Measurements from ENCODE around the gene ALDH16A1. TPM values are rescaled to one million over a fixed set of nuclear protein-coding genes. Genes with fewer than 3 reads are reported as not detected.

Gene ALDH16A1
- total and polyA plus RNA-seq, 2 of the 8 experiments (the other 6 are each of a cell fraction or from before 2014, with no cell fraction given): 30.5 to 34.3 TPM

DNA sequence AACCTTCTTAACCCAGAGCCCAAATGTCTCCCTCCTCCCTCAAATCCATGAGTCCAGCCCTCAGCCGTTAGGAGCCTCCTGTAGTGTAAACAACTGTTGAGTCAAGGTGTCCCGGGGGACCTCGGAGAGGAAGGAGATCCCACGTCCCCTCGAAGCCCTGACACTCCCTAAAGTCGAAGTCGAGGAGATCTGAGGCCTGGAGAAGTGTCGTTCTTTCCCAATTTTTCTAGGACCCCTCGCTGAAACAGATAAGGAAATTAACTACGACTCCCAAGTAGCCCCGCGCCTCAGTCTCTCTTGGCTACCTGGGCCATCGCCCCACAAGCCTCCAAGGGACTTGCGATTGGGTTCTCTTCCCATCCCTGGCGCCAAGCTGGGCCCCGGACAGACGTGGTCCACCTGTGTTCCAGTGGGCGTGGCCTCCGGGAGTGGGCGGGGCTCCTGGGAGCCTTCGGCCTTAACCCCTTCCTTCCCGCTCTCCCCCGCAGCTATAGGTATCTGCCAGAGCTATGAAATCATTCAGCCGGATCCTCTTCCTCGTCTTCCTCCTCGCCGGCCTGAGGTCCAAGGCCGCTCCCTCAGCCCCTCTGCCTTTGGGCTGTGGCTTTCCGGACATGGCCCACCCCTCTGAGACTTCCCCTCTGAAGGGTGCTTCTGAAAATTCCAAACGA, 27.0 kb upstream of the ALDH16A1 start (continued):
- TF ChIP-seq PHF8 (conservative IDR thresholded peaks at IDR 0.05; ENCODE audit: low read depth, low read length) (0 out of 2 replicates have a peak, but pooled peaks have one; percentile 17), RAD21 (IDR thresholded peaks at IDR 0.05 in 1 of 2, conservative IDR thresholded peaks at IDR 0.05 in 1 of 2; ENCODE audit: low read depth in 2 of 2, low read length in 2 of 2) (peak in 1 of 2 experiments; percentile 20; a peak in 1 of 4 replicates), SP4 (IDR thresholded peaks at IDR 0.05; ENCODE audit: low read length) (peak; percentile 81), HDAC2 (IDR thresholded peaks at IDR 0.05; ENCODE audit: borderline replicate concordance in 1 of 2, low read depth in 2 of 2, low read length in 2 of 2) (0 out of 4 replicates have a peak, but pooled peaks of 1 of the 2 experiments have one; percentile 20), SP1 (IDR thresholded peaks at IDR 0.05; ENCODE audit: low read depth, low read length) (peak; percentile 99), MAFK (IDR thresholded peaks at IDR 0.05; ENCODE audit: low read depth, low read length) (no peak), EGR1 (IDR thresholded peaks at IDR 0.05; ENCODE audit: borderline replicate concordance, low read depth, low read length) (peak; percentile 87), FOSL1 (IDR thresholded peaks at IDR 0.05; ENCODE audit: insufficient read depth, low read depth, low read length) (no peak), HDAC6 (IDR thresholded peaks at IDR 0.05; ENCODE audit: low read depth, low read length) (no peak), CEBPB (IDR thresholded peaks at IDR 0.05; ENCODE audit: low read depth, low read length) (no peak), BCL11A (IDR thresholded peaks at IDR 0.05; ENCODE audit: low read depth in 2 of 2, low read length in 2 of 2) (no peak), ZNF274 (IDR thresholded peaks at IDR 0.05; ENCODE audit: borderline replicate concordance, extremely low read depth, low read length) (no peak), SIRT6 (IDR thresholded peaks at IDR 0.05; ENCODE audit: low read length) (no peak), EZH2 (IDR thresholded peaks at IDR 0.05; ENCODE audit: low read depth, low read length, severe bottlenecking) (no peak), POU5F1 (IDR thresholded peaks at IDR 0.05; ENCODE audit: low read depth, low read length) (no peak), SUZ12 (IDR thresholded peaks at IDR 0.05; ENCODE audit: low read length) (no peak), JUND (IDR thresholded peaks at IDR 0.05; ENCODE audit: low read length) (peak; percentile 10; the same call in 1 of the 2 replicates), BACH1 (IDR thresholded peaks at IDR 0.05; ENCODE audit: low read length) (no peak)
- TF ChIP-seq, protein P1, sequence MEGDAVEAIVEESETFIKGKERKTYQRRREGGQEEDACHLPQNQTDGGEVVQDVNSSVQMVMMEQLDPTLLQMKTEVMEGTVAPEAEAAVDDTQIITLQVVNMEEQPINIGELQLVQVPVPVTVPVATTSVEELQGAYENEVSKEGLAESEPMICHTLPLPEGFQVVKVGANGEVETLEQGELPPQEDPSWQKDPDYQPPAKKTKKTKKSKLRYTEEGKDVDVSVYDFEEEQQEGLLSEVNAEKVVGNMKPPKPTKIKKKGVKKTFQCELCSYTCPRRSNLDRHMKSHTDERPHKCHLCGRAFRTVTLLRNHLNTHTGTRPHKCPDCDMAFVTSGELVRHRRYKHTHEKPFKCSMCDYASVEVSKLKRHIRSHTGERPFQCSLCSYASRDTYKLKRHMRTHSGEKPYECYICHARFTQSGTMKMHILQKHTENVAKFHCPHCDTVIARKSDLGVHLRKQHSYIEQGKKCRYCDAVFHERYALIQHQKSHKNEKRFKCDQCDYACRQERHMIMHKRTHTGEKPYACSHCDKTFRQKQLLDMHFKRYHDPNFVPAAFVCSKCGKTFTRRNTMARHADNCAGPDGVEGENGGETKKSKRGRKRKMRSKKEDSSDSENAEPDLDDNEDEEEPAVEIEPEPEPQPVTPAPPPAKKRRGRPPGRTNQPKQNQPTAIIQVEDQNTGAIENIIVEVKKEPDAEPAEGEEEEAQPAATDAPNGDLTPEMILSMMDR (IDR thresholded peaks at IDR 0.05; ENCODE audit: control extremely low read depth in 1 of 3, insufficient read depth in 1 of 3, low read depth in 1 of 3, low read length in 3 of 3): no peak
- TF ChIP-seq, protein P2, sequence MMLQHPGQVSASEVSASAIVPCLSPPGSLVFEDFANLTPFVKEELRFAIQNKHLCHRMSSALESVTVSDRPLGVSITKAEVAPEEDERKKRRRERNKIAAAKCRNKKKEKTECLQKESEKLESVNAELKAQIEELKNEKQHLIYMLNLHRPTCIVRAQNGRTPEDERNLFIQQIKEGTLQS (IDR thresholded peaks at IDR 0.05; ENCODE audit: insufficient read depth, low read depth, low read length): no peak

All from H1 (cell line).